ENCODE measurements around the gene SH3PXD2A.
"Not testable (repeated sequence)": the region's sequence is repeated elsewhere in the genome, so short reads cannot be mapped to it uniquely, and the experiment has no call there.

The SH3PXD2A gene

DNA sequence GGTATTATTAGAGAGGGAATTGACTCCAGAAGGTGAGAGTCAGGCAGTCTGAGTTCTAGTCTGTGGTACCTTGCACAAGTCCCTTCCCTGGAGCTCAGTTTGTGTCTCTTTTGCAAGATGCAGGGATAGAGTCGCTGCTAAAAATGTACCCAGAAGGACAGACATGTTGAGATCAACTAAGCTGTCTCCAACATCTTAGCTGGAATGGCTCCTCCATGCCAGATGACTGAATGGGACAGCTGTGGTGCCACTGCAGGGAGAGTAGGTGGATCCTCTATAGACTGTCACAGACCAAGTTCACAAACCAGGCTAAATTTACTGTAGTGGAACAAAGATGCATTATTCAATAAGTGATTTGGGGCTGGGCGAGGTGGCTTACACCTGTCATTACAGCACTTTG lies 241.8 kb downstream of the SH3PXD2A start:
- Histone ChIP-seq H3K36me3 (ENCODE audit: insufficient read depth, low read length) (peaks cover 81% of the 10 kb centered on the region), H3K27me3 (ENCODE audit: control insufficient read depth in 1 of 2, insufficient read depth in 2 of 2, low read length in 2 of 2) (no peaks in the 10 kb centered on the region), H3K4me3 (ENCODE audit: low read depth in 1 of 2, low read length in 2 of 2) (no peak overlapping the region), H3K9ac (ENCODE audit: low read length) (no peak overlapping the region), H3K4me1 (ENCODE audit: insufficient read depth, low read length) (peaks cover 30% of the 10 kb centered on the region), H3K9me3 (ENCODE audit: low read length) (no peaks in the 10 kb centered on the region), H3K27ac (ENCODE audit: low read depth, low read length) (no peak overlapping the region)

DNA sequence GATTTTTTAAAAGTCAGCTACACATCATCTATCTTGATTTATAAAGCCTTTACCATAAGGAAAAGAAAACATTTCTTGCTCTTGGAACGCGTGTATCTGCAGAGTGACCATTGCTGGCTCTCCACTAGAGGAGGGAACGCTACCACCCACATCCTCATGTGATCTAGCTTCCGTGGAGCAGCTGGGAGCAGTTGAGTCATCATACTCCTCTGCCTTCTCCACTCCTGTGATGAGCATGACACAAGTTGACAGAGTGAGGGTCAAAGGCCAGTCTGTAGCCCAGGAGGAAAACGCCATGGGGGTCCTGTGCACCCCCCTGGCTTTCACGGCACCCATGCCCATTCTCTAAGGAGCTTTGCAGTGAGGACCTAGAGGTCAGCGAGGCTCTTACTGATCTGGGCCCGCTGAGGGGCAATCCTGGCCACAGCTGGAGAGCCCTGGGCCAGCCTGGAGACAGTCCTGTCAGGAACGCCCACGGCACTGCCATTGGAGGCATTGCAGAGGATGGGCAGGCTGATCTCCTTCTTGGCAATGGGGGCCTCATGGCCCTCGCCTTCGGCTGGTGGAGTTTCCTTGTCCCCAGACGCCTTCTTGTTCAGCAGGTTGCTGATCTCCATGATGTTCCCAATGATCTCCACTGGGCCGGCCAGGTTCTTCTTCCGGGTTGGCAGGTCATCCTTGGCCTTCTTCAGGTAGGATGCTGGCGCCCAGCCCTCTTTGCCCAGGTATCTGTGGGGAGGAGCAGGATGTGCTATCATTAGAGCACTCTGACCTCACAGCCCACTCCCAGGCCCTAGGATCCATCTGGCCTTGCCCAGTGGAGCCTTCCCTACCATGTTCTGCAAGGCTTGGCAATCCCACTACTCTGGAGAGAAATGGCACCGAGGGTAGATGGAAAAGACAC lies 242.7 kb downstream of the SH3PXD2A start:
- H3K27me3 ChIP-seq (ENCODE audit: control insufficient read depth in 1 of 2, insufficient read depth in 2 of 2, low read length in 2 of 2): no peaks in the 10 kb centered on the region
- no peaks in the 10 kb centered on the region for H3K9me3 ChIP-seq (ENCODE audit: low read length)
- peaks cover 73% of the 10 kb centered on the region for H3K36me3 ChIP-seq (ENCODE audit: insufficient read depth, low read length)
- H3K9ac ChIP-seq (ENCODE audit: low read length): no peak overlapping the region
- H3K27ac ChIP-seq (ENCODE audit: low read depth, low read length): no peak overlapping the region
- peaks cover 21% of the 10 kb centered on the region for H3K4me1 ChIP-seq (ENCODE audit: insufficient read depth, low read length)
- no peak overlapping the region for H3K4me3 ChIP-seq (ENCODE audit: low read depth in 1 of 2, low read length in 2 of 2)

DNA sequence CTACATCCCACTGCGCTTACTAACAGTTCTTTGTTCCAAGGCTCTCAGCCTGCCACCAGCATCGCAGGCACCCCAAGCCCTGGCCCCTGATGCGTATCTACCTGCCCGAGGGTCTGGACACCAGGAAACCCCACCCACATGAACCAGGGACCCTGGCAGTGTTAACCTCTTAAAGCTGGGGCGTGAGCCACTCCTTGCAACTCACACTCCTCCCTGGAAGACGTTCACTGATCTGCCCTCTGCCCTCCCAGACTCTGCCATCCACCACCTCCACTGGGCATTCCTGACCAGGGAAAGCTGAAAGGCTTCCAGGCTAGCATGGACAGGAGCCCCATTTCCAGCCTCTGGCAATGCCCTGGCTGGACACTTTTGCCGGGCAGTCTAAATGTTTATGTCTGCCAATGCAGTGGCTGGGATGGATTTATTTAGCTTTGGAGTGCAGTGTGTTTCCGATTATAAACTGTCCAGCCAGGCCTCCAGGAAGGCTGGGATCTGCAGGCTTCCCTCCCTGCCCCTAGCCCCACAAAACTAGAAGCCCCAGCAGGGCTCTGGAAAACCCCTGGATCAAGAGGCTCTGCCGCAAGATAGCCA lies 244.4 kb downstream of the SH3PXD2A start:
- no peak overlapping the region for H3K4me3 ChIP-seq (ENCODE audit: low read depth in 1 of 2, low read length in 2 of 2)
- no peak overlapping the region for H3K9ac ChIP-seq (ENCODE audit: low read length)
- H3K9me3 ChIP-seq (ENCODE audit: low read length): no peaks in the 10 kb centered on the region
- H3K4me1 ChIP-seq (ENCODE audit: insufficient read depth, low read length): peaks cover 6% of the 10 kb centered on the region
- H3K36me3 ChIP-seq (ENCODE audit: insufficient read depth, low read length): peaks cover 59% of the 10 kb centered on the region
- no peaks in the 10 kb centered on the region for H3K27me3 ChIP-seq (ENCODE audit: control insufficient read depth in 1 of 2, insufficient read depth in 2 of 2, low read length in 2 of 2)
- H3K27ac ChIP-seq (ENCODE audit: low read depth, low read length): no peak overlapping the region

DNA sequence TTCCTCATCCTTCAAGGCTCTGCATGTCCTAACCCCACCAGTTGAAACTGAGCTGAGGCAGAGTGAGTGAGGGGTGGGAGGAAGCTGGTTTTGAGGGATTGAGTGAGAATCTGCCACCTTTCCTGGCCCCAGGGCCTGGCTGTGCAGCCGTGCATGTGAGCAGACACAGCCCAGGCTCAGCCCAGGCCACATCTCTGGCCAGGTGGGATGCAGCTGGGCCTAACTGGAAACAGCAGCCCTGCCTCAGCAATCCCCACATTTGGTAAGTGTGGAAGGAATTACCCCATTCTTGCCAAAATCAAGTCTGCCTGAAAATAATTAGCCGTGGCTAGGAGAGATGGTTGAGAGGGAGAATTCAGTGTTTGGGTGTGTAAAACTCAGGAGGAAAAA lies 245.3 kb downstream of the SH3PXD2A start:
- H3K9ac ChIP-seq (ENCODE audit: low read length): no peak overlapping the region
- H3K9me3 ChIP-seq (ENCODE audit: low read length): no peaks in the 10 kb centered on the region
- H3K4me3 ChIP-seq (ENCODE audit: low read depth in 1 of 2, low read length in 2 of 2): no peak overlapping the region
- H3K27ac ChIP-seq (ENCODE audit: low read depth, low read length): no peak overlapping the region
- peaks cover 5% of the 10 kb centered on the region for H3K4me1 ChIP-seq (ENCODE audit: insufficient read depth, low read length)
- no peaks in the 10 kb centered on the region for H3K27me3 ChIP-seq (ENCODE audit: control insufficient read depth in 1 of 2, insufficient read depth in 2 of 2, low read length in 2 of 2)
- H3K36me3 ChIP-seq (ENCODE audit: insufficient read depth, low read length): peaks cover 62% of the 10 kb centered on the region

DNA sequence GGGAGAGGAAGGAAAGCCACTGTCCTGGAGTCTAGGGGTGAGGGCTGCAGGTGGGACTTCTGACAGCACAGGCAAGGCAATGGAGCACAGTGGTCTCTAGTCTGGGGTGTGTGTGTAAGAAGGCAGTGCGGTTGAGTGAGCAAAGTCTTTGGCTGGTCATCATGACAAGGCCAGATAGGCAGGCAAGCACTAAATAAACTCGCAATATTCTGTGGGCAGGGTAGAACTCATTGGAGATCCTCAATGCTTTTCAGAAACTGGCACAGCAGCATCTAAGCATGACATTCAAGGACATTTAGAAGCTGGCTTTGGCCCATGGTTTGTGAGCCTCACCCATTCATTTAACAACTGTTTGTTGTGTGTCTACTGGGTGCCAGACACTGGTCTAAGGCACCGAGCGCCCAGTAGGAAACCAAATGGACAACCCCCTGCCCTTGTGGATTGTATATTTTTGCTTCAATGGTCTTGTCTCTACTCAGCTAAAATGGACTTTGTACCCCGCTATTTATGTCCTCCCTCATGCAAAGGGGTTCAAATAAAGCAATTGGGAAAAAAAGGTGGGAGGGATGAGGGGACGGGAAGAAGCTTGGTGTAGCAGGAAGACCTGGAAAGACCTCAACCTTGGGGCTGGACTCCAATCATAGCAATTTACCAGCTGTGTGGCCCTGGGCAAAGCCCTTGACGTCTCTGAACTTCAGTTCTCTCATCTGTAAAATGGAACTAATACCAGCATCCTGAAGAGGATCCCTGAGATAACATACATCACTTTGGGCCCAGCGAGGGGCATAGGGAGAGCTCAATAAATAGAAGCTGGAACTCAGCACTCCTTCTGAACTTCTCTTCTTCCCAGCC lies 245.9 kb downstream of the SH3PXD2A start:
- H3K36me3 ChIP-seq (ENCODE audit: insufficient read depth, low read length): peaks cover 64% of the 10 kb centered on the region
- H3K9me3 ChIP-seq (ENCODE audit: low read length): no peaks in the 10 kb centered on the region
- no peaks in the 10 kb centered on the region for H3K27me3 ChIP-seq (ENCODE audit: control insufficient read depth in 1 of 2, insufficient read depth in 2 of 2, low read length in 2 of 2)
- no peak overlapping the region for H3K4me3 ChIP-seq (ENCODE audit: low read depth in 1 of 2, low read length in 2 of 2)
- H3K4me1 ChIP-seq (ENCODE audit: insufficient read depth, low read length): peaks cover 5% of the 10 kb centered on the region
- no peak overlapping the region for H3K27ac ChIP-seq (ENCODE audit: low read depth, low read length)
- H3K9ac ChIP-seq (ENCODE audit: low read length): no peak overlapping the region

DNA sequence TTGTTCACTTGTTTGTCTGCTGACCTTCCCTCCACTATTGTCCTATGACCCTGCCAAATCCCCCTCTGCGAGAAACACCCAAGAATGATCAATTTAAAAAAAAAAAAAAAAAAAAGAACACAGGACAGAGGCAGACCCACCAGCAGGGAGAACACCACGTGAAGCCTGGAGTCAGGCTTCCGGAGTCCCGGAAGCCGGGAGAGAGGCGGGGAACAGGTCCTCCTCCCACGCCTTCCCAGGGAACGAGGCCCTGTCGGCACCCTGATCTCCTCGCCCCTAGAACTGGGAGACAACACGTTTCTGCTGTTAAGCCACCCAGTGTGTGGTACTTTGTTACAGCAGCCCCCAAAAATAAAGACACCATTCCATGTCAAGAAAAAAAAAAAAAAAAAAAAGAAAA lies 247.3 kb downstream of the SH3PXD2A start:
- not testable (repeated sequence) for H3K9me3 ChIP-seq (ENCODE audit: low read length); H3K9ac ChIP-seq (ENCODE audit: low read length); H3K27ac ChIP-seq (ENCODE audit: low read depth, low read length); H3K4me1 ChIP-seq (ENCODE audit: insufficient read depth, low read length); H3K4me3 ChIP-seq (ENCODE audit: low read depth in 1 of 2, low read length in 2 of 2); H3K27me3 ChIP-seq (ENCODE audit: control insufficient read depth in 1 of 2, insufficient read depth in 2 of 2, low read length in 2 of 2)
- H3K36me3 ChIP-seq (ENCODE audit: insufficient read depth, low read length): peaks cover 64% of the 10 kb centered on the region

DNA sequence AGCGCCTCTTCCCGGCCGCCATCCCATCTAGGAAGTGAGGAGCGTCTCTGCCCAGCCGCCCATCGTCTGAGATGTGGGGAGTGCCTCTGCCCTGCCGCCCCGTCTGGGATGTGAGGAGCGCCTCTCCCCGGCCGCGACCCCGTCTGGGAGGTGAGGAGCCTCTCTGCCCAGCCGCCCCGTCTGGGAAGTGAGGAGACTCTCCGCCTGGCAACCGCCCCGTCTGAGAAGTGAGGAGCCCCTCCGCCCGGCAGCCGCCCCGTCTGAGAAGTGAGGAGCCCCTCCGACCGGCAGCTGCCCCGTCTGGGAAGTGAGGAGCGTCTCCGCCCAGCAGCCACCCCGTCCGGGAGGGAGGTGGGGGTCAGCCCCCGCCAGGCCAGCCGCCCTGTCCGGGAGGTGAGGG lies 248.3 kb downstream of the SH3PXD2A start:
- H3K9ac ChIP-seq (ENCODE audit: low read length); H3K27me3 ChIP-seq (ENCODE audit: control insufficient read depth in 1 of 2, insufficient read depth in 2 of 2, low read length in 2 of 2); H3K9me3 ChIP-seq (ENCODE audit: low read length); H3K27ac ChIP-seq (ENCODE audit: low read depth, low read length); H3K4me3 ChIP-seq (ENCODE audit: low read depth in 1 of 2, low read length in 2 of 2); H3K4me1 ChIP-seq (ENCODE audit: insufficient read depth, low read length): not testable (repeated sequence)
- H3K36me3 ChIP-seq (ENCODE audit: insufficient read depth, low read length): peaks cover 64% of the 10 kb centered on the region

DNA sequence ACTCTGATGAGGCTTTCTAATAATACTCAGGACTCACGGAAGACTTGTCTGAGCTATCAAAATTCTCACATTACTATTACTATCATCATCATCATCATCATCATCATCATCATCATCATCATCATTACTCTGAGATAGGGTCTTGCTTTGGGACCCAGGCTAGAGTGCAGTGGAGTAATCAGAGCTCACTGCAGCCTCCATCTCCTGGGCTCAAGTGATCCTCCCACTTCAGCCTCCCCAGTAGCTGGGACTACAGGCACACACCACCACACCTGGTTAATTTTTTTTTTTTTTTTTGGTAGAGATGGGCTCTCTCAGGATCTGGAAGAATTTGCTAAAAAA lies 249.3 kb downstream of the SH3PXD2A start:
- H3K9ac ChIP-seq (ENCODE audit: low read length); H3K27ac ChIP-seq (ENCODE audit: low read depth, low read length); H3K9me3 ChIP-seq (ENCODE audit: low read length); H3K27me3 ChIP-seq (ENCODE audit: control insufficient read depth in 1 of 2, insufficient read depth in 2 of 2, low read length in 2 of 2); H3K4me3 ChIP-seq (ENCODE audit: low read depth in 1 of 2, low read length in 2 of 2); H3K4me1 ChIP-seq (ENCODE audit: insufficient read depth, low read length): not testable (repeated sequence)
- H3K36me3 ChIP-seq (ENCODE audit: insufficient read depth, low read length): peaks cover 63% of the 10 kb centered on the region

DNA sequence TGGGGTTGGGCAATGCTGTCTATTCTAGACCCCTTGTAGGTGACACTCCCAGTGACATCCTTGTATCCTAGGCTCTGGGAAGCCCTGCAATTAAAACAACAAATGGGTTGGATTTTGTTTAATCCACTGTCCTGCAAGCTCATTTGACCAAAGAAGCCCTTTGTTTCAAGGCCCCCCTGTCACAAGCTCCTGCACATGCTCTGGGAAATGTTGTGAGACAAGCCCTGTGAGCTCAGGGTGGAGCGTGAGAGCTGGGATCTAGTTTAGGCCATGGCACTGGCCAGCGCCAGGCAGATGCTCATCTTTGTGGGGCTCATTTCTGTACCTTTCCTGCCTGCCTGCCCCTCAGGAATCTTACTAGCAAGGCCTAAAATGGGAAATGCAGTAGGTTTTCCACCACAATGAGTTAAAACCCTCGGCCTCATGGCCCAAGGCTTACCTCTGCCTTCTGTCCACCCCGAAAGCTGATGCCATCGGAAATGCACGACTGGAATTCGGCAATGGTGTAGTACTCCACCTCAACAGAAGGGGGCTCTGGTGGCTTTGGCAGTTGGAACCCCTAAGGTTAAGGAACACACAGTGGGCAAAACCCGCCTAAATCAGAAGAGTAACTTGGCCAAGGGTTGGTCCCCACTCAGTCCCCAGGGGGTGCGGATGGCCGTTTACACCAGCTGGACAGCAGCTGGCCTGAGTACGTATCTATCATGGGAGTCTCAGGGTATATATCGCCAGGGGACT lies 249.8 kb downstream of the SH3PXD2A start:
- no peaks in the 10 kb centered on the region for H3K9me3 ChIP-seq (ENCODE audit: low read length)
- no peaks in the 10 kb centered on the region for H3K27me3 ChIP-seq (ENCODE audit: control insufficient read depth in 1 of 2, insufficient read depth in 2 of 2, low read length in 2 of 2)
- no peak overlapping the region for H3K9ac ChIP-seq (ENCODE audit: low read length)
- peaks cover 58% of the 10 kb centered on the region for H3K36me3 ChIP-seq (ENCODE audit: insufficient read depth, low read length)
- no peaks in the 10 kb centered on the region for H3K4me1 ChIP-seq (ENCODE audit: insufficient read depth, low read length)
- no peak overlapping the region for H3K27ac ChIP-seq (ENCODE audit: low read depth, low read length)
- H3K4me3 ChIP-seq (ENCODE audit: low read depth in 1 of 2, low read length in 2 of 2): no peak overlapping the region

DNA sequence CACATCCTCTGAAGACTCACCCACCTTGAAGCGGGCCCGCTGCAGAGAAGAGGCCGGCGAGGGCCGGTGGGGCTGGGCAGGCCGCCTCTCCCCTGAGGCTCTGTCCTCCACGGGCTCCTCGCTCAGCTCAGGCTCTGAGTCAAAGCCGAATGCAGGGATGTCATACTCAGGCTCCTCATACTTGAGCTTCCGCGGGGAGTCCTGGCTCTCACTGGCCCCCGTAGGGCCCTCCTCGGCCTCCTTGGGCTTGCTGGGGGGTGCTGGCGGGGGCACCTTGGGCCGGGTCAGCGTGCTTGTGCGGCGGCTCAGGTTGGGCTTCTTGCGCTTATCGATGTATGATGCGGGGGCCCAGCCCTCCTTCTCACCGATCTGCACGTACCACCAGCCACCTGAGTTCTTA lies 252.0 kb downstream of the SH3PXD2A start:
- H3K27ac ChIP-seq (ENCODE audit: low read depth, low read length): no peak overlapping the region
- no peak overlapping the region for H3K4me3 ChIP-seq (ENCODE audit: low read depth in 1 of 2, low read length in 2 of 2)
- H3K36me3 ChIP-seq (ENCODE audit: insufficient read depth, low read length): peaks cover 44% of the 10 kb centered on the region
- no peaks in the 10 kb centered on the region for H3K9me3 ChIP-seq (ENCODE audit: low read length)
- H3K27me3 ChIP-seq (ENCODE audit: control insufficient read depth in 1 of 2, insufficient read depth in 2 of 2, low read length in 2 of 2): no peaks in the 10 kb centered on the region
- H3K4me1 ChIP-seq (ENCODE audit: insufficient read depth, low read length): peaks cover 8% of the 10 kb centered on the region
- no peak overlapping the region for H3K9ac ChIP-seq (ENCODE audit: low read length)

DNA sequence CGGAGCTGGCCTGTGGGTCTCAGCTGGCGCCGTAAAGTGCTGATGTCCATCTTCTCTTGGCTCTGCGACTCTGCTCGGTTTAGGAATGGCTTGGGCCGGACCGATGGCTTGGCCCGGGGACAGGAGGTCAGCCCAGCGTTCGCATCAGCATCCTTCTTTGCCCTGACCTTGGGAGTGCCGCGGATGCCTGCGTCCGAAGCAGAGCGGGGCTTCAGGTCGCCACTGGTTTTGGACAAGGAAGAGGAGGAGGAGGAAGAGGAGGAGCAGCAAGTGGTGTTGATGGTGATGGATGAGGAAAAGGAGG lies 252.6 kb downstream of the SH3PXD2A start:
- H3K4me1 ChIP-seq (ENCODE audit: insufficient read depth, low read length): peaks cover 10% of the 10 kb centered on the region
- H3K36me3 ChIP-seq (ENCODE audit: insufficient read depth, low read length): peaks cover 44% of the 10 kb centered on the region
- no peak overlapping the region for H3K27ac ChIP-seq (ENCODE audit: low read depth, low read length)
- H3K9me3 ChIP-seq (ENCODE audit: low read length): no peaks in the 10 kb centered on the region
- H3K9ac ChIP-seq (ENCODE audit: low read length): no peak overlapping the region
- H3K27me3 ChIP-seq (ENCODE audit: control insufficient read depth in 1 of 2, insufficient read depth in 2 of 2, low read length in 2 of 2): no peaks in the 10 kb centered on the region
- H3K4me3 ChIP-seq (ENCODE audit: low read depth in 1 of 2, low read length in 2 of 2): no peak overlapping the region

Measured in muscle layer of colon (tissue), 2 donors.